ENCODE measurements around the gene ROBO2.

- no peak for TF ChIP-seq EZH2 (IDR thresholded peaks at IDR 0.05; ENCODE audit: low read depth, unreplicated experiment)
- no peak for TF ChIP-seq CTCF (conservative IDR thresholded peaks at IDR 0.05; ENCODE audit: low read depth in 2 of 2)
- no peak for TF ChIP-seq POLR2AphosphoS5 (IDR thresholded peaks at IDR 0.05; ENCODE audit: low read depth)
- no peak for TF ChIP-seq EZH2phosphoT487 (IDR thresholded peaks at IDR 0.05; ENCODE audit: unreplicated experiment)
- no peak for TF ChIP-seq REST (IDR thresholded peaks at IDR 0.05; ENCODE audit: unreplicated experiment)
- TF ChIP-seq ZNF331 (CRISPR knock-in tag; IDR thresholded peaks at IDR 0.05; ENCODE audit: low read depth), result no peak
These were observed 205.1 kb downstream of the ROBO2 start for GRCh38 chr3:77244981-77245380.
